ENCODE results near the gene NEK10. TPM values are rescaled to one million over a fixed set of nuclear protein-coding genes. Genes with fewer than 3 reads are reported as not detected.

Gene NEK10
- total RNA-seq, 1 experiment from 2014 or later = 4.3 TPM

DNA sequence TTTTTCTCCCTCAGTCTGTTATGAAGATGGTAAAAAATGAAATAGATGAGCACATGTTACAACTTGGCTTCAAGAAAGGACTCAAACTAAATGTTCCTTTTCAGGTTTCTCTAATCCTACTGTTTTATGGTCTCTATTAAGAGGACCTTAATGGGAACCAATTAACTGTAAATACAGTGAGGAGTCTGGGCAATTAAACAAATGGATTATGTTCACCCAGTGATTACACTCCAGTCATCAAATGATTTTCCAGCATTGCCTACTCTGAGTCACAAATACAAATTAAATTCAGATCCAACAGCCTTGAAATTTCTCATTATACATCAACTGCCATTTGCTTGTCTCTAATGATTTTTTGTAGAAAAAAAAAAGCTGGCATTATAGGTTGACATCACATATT lies 129.2 kb downstream of the NEK10 start:
- Histone ChIP-seq H3K9me2 (ENCODE audit: insufficient read depth) (no peaks in the 10 kb centered on the region), H3K9me3 (ENCODE audit: insufficient read depth, low read depth) (peaks cover 9% of the 10 kb centered on the region; the same call in 1 of the 2 replicates), H3K36me3 (ENCODE audit: low read depth) (no peaks in the 10 kb centered on the region), H3K27me3 (ENCODE audit: insufficient read depth, low read depth) (no peaks in the 10 kb centered on the region), H3K79me2 (ENCODE audit: low read depth) (no peaks in the 10 kb centered on the region), H3K4me1 (replicated peaks; ENCODE audit: insufficient read depth) (no peaks in the 10 kb centered on the region), H4K20me1 (ENCODE audit: insufficient read depth) (no peaks in the 10 kb centered on the region), H3K4me3 (no peak overlapping the region), H3F3A (ENCODE audit: insufficient read depth, low read depth) (no peaks in the 10 kb centered on the region), H2AFZ (no peak overlapping the region), H3K27ac (no peak overlapping the region), H3K4me2 (no peak overlapping the region)
- TF ChIP-seq, protein P1, sequence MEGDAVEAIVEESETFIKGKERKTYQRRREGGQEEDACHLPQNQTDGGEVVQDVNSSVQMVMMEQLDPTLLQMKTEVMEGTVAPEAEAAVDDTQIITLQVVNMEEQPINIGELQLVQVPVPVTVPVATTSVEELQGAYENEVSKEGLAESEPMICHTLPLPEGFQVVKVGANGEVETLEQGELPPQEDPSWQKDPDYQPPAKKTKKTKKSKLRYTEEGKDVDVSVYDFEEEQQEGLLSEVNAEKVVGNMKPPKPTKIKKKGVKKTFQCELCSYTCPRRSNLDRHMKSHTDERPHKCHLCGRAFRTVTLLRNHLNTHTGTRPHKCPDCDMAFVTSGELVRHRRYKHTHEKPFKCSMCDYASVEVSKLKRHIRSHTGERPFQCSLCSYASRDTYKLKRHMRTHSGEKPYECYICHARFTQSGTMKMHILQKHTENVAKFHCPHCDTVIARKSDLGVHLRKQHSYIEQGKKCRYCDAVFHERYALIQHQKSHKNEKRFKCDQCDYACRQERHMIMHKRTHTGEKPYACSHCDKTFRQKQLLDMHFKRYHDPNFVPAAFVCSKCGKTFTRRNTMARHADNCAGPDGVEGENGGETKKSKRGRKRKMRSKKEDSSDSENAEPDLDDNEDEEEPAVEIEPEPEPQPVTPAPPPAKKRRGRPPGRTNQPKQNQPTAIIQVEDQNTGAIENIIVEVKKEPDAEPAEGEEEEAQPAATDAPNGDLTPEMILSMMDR (conservative IDR thresholded peaks at IDR 0.05) = no peak
- no peak for TF ChIP-seq EZH2 (IDR thresholded peaks at IDR 0.05; ENCODE audit: low read depth)
- intact Hi-C loops (cut with micrococcal nuclease; ENCODE audit: unreplicated experiment) = no loop called here
- ChIA-PET CTCF (no interaction called here), POLR2A (ENCODE audit: unreplicated experiment) (no interaction called here)
- BruUV-seq (replicated peaks) = no TSS peak
- no peak for DNase-seq

DNA sequence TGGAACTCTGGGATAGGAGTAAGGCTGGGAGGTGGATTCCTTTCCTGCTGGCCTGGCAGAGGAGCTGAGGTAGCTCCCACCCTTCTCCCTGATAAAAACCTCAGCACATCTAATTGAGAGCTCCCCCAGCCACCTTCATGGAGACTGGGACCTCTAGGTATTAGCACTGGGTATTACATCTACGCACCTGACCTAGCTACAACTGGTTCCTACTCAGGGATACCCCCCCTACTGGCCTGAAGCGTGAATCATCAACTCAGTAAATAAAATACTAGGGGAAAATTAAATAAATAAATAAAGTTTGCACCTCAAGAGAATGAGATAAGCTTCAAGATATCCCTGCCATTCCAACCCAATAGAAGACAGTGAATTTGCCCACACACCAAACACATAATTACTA lies 140.4 kb downstream of the NEK10 start:
- H3K9me2 ChIP-seq (ENCODE audit: insufficient read depth) = no peaks in the 10 kb centered on the region
- POLR2A ChIA-PET (ENCODE audit: unreplicated experiment) = no interaction called here
- H4K20me1 ChIP-seq (ENCODE audit: insufficient read depth) = no peaks in the 10 kb centered on the region
- intact Hi-C loops (cut with micrococcal nuclease; ENCODE audit: unreplicated experiment) = no loop called here
- H3K4me1 ChIP-seq (replicated peaks; ENCODE audit: insufficient read depth) = no peaks in the 10 kb centered on the region
- no peak for TF ChIP-seq EZH2 (IDR thresholded peaks at IDR 0.05; ENCODE audit: low read depth)
- TF ChIP-seq, protein P1 (conservative IDR thresholded peaks at IDR 0.05) = no peak; the same call in 1 of the 2 replicates
- H3K79me2 ChIP-seq (ENCODE audit: low read depth) = no peaks in the 10 kb centered on the region
- H3K4me3 ChIP-seq = no peak overlapping the region
- CTCF ChIA-PET = interaction anchor here (0.6 to 1.1 kb wide), 2 partner anchors 30 to 98 kb away, joined by 4 read pairs; no protein-coding TSS in a partner anchor
- no peak overlapping the region for H3K27ac ChIP-seq
- no peak overlapping the region for H3K4me2 ChIP-seq
- BruUV-seq (replicated peaks) = no TSS peak
- no peaks in the 10 kb centered on the region for H3K27me3 ChIP-seq (ENCODE audit: insufficient read depth, low read depth)
- DNase-seq = no peak
- H3K36me3 ChIP-seq (ENCODE audit: low read depth) = no peaks in the 10 kb centered on the region
- no peak overlapping the region for H2AFZ ChIP-seq
- no peaks in the 10 kb centered on the region for H3K9me3 ChIP-seq (ENCODE audit: insufficient read depth, low read depth)
- H3F3A ChIP-seq (ENCODE audit: insufficient read depth, low read depth) = no peaks in the 10 kb centered on the region

DNA sequence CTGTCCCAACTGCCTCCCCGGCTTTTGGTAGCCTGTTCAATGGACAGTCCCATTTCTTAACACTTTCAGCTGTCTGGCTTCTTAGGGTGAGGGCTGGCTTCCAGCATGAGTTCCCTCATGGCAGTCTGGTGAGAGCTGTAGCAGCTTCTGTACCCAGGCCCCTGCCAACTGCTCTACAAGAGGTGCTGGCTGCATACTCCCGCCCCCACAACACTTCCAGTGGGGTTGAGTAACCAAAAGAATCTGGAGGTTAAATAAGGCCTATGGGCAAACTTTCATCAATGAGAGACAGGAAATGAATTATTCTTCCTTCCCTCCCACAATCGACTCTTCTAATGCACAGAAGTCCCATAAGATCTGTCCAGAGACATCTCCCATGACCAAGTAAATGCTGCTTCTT lies 145.0 kb downstream of the NEK10 start:
- H3K9me2 ChIP-seq (ENCODE audit: insufficient read depth) = no peaks in the 10 kb centered on the region
- no peaks in the 10 kb centered on the region for H3K27me3 ChIP-seq (ENCODE audit: insufficient read depth, low read depth)
- no peaks in the 10 kb centered on the region; the same call in 1 of the 2 replicates for H3K9me3 ChIP-seq (ENCODE audit: insufficient read depth, low read depth)
- H3K27ac ChIP-seq = no peak overlapping the region
- H3K36me3 ChIP-seq (ENCODE audit: low read depth) = no peaks in the 10 kb centered on the region
- H3K4me2 ChIP-seq = no peak overlapping the region
- intact Hi-C loops (cut with micrococcal nuclease; ENCODE audit: unreplicated experiment) = no loop called here
- DNase-seq = no peak
- no peaks in the 10 kb centered on the region for H4K20me1 ChIP-seq (ENCODE audit: insufficient read depth)
- ChIA-PET POLR2A (ENCODE audit: unreplicated experiment) (no interaction called here), CTCF (no interaction called here)
- H3F3A ChIP-seq (ENCODE audit: insufficient read depth, low read depth) = peaks cover 8% of the 10 kb centered on the region
- no peak overlapping the region for H3K4me3 ChIP-seq
- no TSS peak for BruUV-seq (replicated peaks)
- H3K4me1 ChIP-seq (replicated peaks; ENCODE audit: insufficient read depth) = peaks cover 11% of the 10 kb centered on the region
- TF ChIP-seq, protein P1 (conservative IDR thresholded peaks at IDR 0.05) = no peak
- TF ChIP-seq EZH2 (IDR thresholded peaks at IDR 0.05; ENCODE audit: low read depth) = no peak
- no peak overlapping the region for H2AFZ ChIP-seq
- H3K79me2 ChIP-seq (ENCODE audit: low read depth) = no peaks in the 10 kb centered on the region

Data from PC-9 (cell line).